GM13976 (cell line): ENCODE data around the gene GRIA1.

Experiments used
- DNase-seq: peaks from one replicate; pipeline ENCODE4 v3.0.0; 2012; ENCODE audit warnings: low spot score
- CTCF ChIP-seq: IDR thresholded peaks from 2 replicates; pipeline ENCODE4 v1.5.1; 2012; ENCODE audit warnings: borderline replicate concordance, mild to moderate bottlenecking; ENCODE audit not compliant: insufficient read depth; ENCODE audit errors: extremely low read depth, missing control alignments, control extremely low read depth
- in situ Hi-C: fragments of 300-500 bp; cut with MboI; formaldehyde crosslinking; loops from one replicate; pipeline ENCODE4 v1.12.0; 2022; ENCODE audit warnings: low sequenced_read_pairs, mixed read lengths, inconsistent platforms; ENCODE audit not compliant: unreplicated experiment

GRIA1 gene

GRCh38 chr5:153791339-153791738 is 300.9 kb downstream of the GRIA1 start:
- TF ChIP-seq CTCF, result no peak
- DNase-seq, result no peak
- in situ Hi-C loops, result no loop called here

DNA sequence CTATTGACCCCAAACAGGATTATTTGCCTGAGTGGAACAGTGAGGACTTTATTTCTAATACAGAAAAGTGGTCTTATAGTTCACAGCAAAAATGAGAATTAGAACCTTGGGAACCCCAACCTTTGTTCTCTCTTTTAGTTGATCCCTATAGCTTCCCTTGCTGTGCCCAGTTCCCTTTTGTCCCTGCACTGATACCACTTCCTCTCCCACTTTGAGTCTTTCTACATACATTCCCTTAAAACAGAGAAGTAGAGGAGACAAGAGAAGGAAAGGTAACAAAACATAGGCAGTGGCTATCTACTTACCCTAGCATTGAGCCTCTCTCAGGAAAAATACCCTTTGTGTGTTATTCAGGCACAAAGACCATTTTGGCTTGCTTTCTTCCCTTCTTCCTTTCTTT is 301.8 kb downstream of the GRIA1 start:
- in situ Hi-C loops, result no loop called here
- no peak for TF ChIP-seq CTCF
- no peak for DNase-seq

DNA sequence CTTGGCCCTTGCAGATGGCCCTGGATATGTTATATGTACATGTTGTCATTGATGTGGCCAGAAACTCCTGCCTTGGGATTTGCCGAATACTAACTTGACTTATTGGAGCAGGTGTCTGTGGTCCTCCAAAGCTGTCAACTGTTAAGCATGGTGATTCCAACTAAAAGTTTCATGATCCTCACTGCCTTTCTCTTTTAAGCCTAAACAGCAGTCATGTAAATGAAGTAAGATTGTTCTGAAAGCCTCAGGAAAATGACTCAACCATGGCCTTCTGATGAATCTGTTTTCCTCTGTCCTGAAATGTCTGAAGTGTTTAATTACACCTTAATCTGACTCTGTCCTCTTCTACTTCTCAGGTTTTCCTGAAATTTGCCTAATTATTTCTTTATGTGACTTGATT is 303.2 kb downstream of the GRIA1 start:
- in situ Hi-C loops, result no loop called here
- no peak for TF ChIP-seq CTCF
- no peak for DNase-seq

DNA sequence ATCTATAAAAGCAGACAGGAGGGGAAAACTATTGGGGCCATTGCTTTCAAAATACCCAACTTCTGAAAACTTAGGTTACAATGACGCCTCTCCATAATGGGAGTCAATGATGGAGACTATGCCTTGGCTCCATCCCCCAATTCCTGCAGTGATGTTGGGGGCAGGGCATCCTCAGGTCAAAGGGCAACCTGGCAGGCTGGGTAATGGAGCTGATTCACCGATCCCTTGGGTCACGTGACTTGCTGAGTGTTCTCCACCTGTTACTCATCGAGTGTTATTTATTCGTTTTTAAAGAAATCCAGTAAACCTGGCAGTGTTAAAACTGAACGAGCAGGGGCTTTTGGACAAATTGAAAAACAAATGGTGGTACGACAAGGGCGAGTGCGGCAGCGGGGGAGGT is 303.9 kb downstream of the GRIA1 start:
- in situ Hi-C loops, result no loop called here
- no peak for TF ChIP-seq CTCF
- DNase-seq, result no peak

DNA sequence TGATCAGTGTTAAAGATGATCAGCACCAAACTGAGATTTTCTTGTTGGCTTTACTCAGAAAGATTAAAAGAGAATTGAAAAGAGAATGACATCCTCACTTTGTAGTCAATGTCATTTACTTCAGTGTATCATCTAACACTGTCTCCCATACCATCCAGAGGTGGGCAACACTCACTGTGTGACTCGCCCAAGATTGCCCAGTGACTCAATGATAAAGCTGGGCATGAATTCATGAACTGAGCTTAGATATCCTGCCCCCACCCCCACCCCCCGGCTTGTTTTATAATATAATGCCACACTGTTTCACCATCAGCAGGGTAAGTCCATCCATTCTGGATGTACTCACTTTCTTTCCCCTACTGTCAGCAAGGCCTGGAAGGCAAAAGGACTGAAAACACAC is 306.1 kb downstream of the GRIA1 start:
- no peak for DNase-seq
- in situ Hi-C loops, result no loop called here
- no peak for TF ChIP-seq CTCF

GRCh38 chr5:153797484-153797883 is 307.0 kb downstream of the GRIA1 start:
- in situ Hi-C loops, result no loop called here
- peak; percentile 24 for DNase-seq
- no peak for TF ChIP-seq CTCF

DNA sequence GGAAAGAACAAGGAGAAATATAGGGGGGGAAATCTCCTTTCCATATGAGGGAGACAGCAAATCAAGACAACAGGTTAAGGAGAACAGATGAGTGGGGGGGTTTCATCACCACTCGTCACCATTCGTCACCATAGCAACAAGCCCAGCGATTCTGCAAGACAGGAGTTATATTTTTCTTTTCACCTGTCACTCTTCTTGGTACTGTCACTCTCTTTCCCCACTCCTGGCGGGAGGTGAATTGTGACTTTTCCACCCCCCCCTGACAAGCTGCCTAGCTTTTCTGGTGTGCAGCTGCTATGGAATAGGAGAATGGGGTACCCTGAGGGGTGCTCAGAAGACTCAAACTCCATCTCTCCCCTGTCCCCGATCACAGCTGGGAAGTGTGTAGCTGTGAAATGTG is 308.4 kb downstream of the GRIA1 start:
- no peak for DNase-seq
- no peak for TF ChIP-seq CTCF
- in situ Hi-C loops, result no loop called here
